Loucy (cell line): ENCODE results near the gene ACTR5.

Source experiments
- H2AFZ ChIP-seq: fragments of 200-600 bp; sonication (generic); 2 replicates; pipeline ENCODE4 v1.6.0; 2016; ENCODE audit warnings: antibody characterized with exemption, mild to moderate bottlenecking, low read length, moderate library complexity
- H3F3A ChIP-seq: fragments of 200-600 bp; 2 replicates; pipeline ENCODE4 v1.6.0; 2016; ENCODE audit warnings: antibody characterized with exemption, low read depth, mild to moderate bottlenecking
- H3K27me3 ChIP-seq: fragments of 200-600 bp; sonication (generic); 2 replicates; pipeline ENCODE4 v1.6.1; 2014; ENCODE audit warnings: low read length, mild to moderate bottlenecking; ENCODE audit not compliant: insufficient read depth, poor library complexity, severe bottlenecking
- H3K36me3 ChIP-seq: fragments of 200-600 bp; sonication (generic); 2 replicates; pipeline ENCODE4 v1.6.1; 2016; ENCODE audit warnings: low read length; ENCODE audit not compliant: insufficient read depth
- H3K4me1 ChIP-seq: fragments of 200-600 bp; sonication (generic); 2 replicates; pipeline ENCODE4 v1.5.1; 2014; ENCODE audit warnings: low read length, mild to moderate bottlenecking; ENCODE audit not compliant: insufficient read depth, poor library complexity, severe bottlenecking
- H3K4me2 ChIP-seq: fragments of 200-600 bp; sonication (generic); 2 replicates; pipeline ENCODE4 v1.6.0; 2014; ENCODE audit warnings: antibody characterized with exemption, low read length, low read depth, mild to moderate bottlenecking; ENCODE audit not compliant: poor library complexity, severe bottlenecking
- H3K4me3 ChIP-seq: fragments of 200-600 bp; sonication (generic); 2 replicates; pipeline ENCODE4 v1.5.1; 2014; ENCODE audit warnings: low read length, mild to moderate bottlenecking, mixed read lengths; ENCODE audit not compliant: poor library complexity, severe bottlenecking
- H3K79me2 ChIP-seq: fragments of 200-600 bp; sonication (generic); 2 replicates; pipeline ENCODE4 v1.6.1; 2014; ENCODE audit warnings: low read length; ENCODE audit not compliant: insufficient read depth
- H3K9ac ChIP-seq: fragments of 200-600 bp; sonication (generic); 2 replicates; pipeline ENCODE4 v1.6.0; 2014; ENCODE audit warnings: mild to moderate bottlenecking, low read depth, low read length, moderate library complexity; ENCODE audit not compliant: poor library complexity, severe bottlenecking
- H3K9me2 ChIP-seq: fragments of 200-600 bp; sonication (generic); replicated peaks from 2 replicates; pipeline ENCODE4 v1.6.1; 2016; ENCODE audit warnings: low read depth, low read length, mixed read lengths
- H3K9me3 ChIP-seq: fragments of 200-600 bp; sonication (generic); 2 replicates; pipeline ENCODE4 v1.6.1; 2014; ENCODE audit warnings: mild to moderate bottlenecking, antibody characterized with exemption, low read length, low read depth; ENCODE audit not compliant: insufficient read depth
- H4K20me1 ChIP-seq: fragments of 200-600 bp; sonication (generic); 2 replicates; pipeline ENCODE4 v1.6.0; 2014; ENCODE audit warnings: antibody characterized with exemption, low read length, mild to moderate bottlenecking; ENCODE audit not compliant: insufficient read depth, poor library complexity, severe bottlenecking
- CTCF ChIP-seq: fragments of 200-600 bp; sonication (generic); conservative IDR thresholded peaks from 2 replicates; pipeline ENCODE4 v1.5.1; 2014; ENCODE audit warnings: mild to moderate bottlenecking, antibody characterized with exemption, low read length
- EZH2phosphoT487 ChIP-seq: fragments of 200-600 bp; IDR thresholded peaks from 2 replicates; pipeline ENCODE4 v1.6.1; 2018; ENCODE audit warnings: antibody characterized with exemption, mild to moderate bottlenecking, moderate library complexity, borderline replicate concordance

Gene ACTR5

GRCh38 chr20:38724626-38725147 is 23.6 kb upstream of the ACTR5 start:
- H3F3A ChIP-seq = no peaks in the 10 kb centered on the region
- no peaks in the 10 kb centered on the region for H4K20me1 ChIP-seq
- H3K9me2 ChIP-seq = no peaks in the 10 kb centered on the region
- peak overlapping the region; percentile 30 for H3K4me2 ChIP-seq
- peak overlapping the region; percentile 7 for H3K4me3 ChIP-seq
- no peaks in the 10 kb centered on the region for H3K9me3 ChIP-seq
- H3K27me3 ChIP-seq = peaks cover 23% of the 10 kb centered on the region
- peaks cover 4% of the 10 kb centered on the region for H3K4me1 ChIP-seq
- no peak for TF ChIP-seq CTCF
- no peak for TF ChIP-seq EZH2phosphoT487
- no peak overlapping the region for H3K9ac ChIP-seq
- no peaks in the 10 kb centered on the region for H3K79me2 ChIP-seq
- H3K36me3 ChIP-seq = no peaks in the 10 kb centered on the region
- H2AFZ ChIP-seq = no peak overlapping the region

GRCh38 chr20:38725148-38725901 is 22.9 kb upstream of the ACTR5 start:
- TF ChIP-seq CTCF = no peak; the same call in 1 of the 2 replicates
- no peak for TF ChIP-seq EZH2phosphoT487
- no peaks in the 10 kb centered on the region for H3K9me2 ChIP-seq
- no peaks in the 10 kb centered on the region for H3K79me2 ChIP-seq
- peaks cover 26% of the 10 kb centered on the region for H3K27me3 ChIP-seq
- H4K20me1 ChIP-seq = no peaks in the 10 kb centered on the region
- H3K4me2 ChIP-seq = peak overlapping the region; percentile 30
- no peaks in the 10 kb centered on the region for H3K36me3 ChIP-seq
- H2AFZ ChIP-seq = peak overlapping the region; percentile 61; the same call in 1 of the 2 replicates
- H3K9ac ChIP-seq = no peak overlapping the region
- no peaks in the 10 kb centered on the region for H3F3A ChIP-seq
- H3K9me3 ChIP-seq = no peaks in the 10 kb centered on the region
- peak overlapping the region; percentile 7 for H3K4me3 ChIP-seq
- H3K4me1 ChIP-seq = peaks cover 6% of the 10 kb centered on the region

- H3K36me3 ChIP-seq = no peaks in the 10 kb centered on the region
- H3K27me3 ChIP-seq = peaks cover 28% of the 10 kb centered on the region
- no peak overlapping the region for H2AFZ ChIP-seq
- H4K20me1 ChIP-seq = no peaks in the 10 kb centered on the region
- H3K9me2 ChIP-seq = no peaks in the 10 kb centered on the region
- H3K4me1 ChIP-seq = peaks cover 9% of the 10 kb centered on the region
- no peaks in the 10 kb centered on the region for H3K79me2 ChIP-seq
- H3K4me2 ChIP-seq = no peak overlapping the region
- no peaks in the 10 kb centered on the region for H3F3A ChIP-seq
- H3K9ac ChIP-seq = no peak overlapping the region
- TF ChIP-seq EZH2phosphoT487 (no peak), CTCF (peak; percentile 31)
- no peak overlapping the region for H3K4me3 ChIP-seq
- no peaks in the 10 kb centered on the region for H3K9me3 ChIP-seq
Observed at GRCh38 chr20:38725931-38726803, 22.1 kb upstream of the ACTR5 start.
